ENCODE data around the gene ACVR2B.

ACVR2B gene

DNA sequence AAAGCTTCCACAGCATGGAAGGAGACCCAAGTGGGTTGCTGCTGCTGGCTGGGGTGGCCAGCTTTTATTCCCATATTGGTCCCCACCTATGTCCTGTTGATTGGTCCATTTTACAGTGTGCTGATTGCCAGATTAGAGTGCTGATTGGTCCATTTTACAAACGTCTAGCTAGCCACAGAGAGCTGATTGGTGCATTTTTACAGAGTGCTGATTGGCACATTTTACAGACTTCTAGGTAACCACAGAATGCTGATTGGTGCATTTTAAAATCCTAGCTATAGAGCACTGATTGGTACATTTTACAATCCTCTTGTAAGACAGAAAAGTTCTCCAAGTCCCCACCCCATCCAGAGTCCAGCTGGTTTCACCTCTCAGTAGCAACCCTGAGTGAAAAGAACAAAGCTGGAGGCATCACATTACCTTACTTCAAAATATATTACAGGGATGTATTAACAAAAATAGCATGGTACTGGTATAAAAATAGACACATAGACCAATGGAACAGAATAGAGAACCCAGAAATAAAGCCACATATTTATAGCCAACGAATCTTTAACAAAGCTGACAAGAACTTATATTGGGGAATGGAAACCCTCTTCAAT lies 7.5 kb upstream of the ACVR2B start:
- DNase-seq (ENCODE audit: insufficient read length, low spot score) (no peak), FAIRE-seq (no peak)
- TF ChIP-seq SPI1 (IDR thresholded peaks at IDR 0.05; ENCODE audit: low read depth, low read length) (no peak), POU2F2 (IDR thresholded peaks at IDR 0.05; ENCODE audit: low read depth, low read length) (no peak), POLR2A (IDR thresholded peaks at IDR 0.05; ENCODE audit: low read depth, low read length) (no peak), PAX5 (IDR thresholded peaks at IDR 0.05; ENCODE audit: insufficient read depth, low read length, severe bottlenecking) (no peak), POLR2AphosphoS5 (IDR thresholded peaks at IDR 0.05; ENCODE audit: low read depth, low read length) (no peak), TAF1 (IDR thresholded peaks at IDR 0.05; ENCODE audit: low read depth, low read length) (no peak)

GRCh38 chr3:38446812-38447211 lies 6.9 kb upstream of the ACVR2B start:
- no peak for FAIRE-seq
- TF ChIP-seq TAF1 (IDR thresholded peaks at IDR 0.05; ENCODE audit: low read depth, low read length) (no peak), POU2F2 (IDR thresholded peaks at IDR 0.05; ENCODE audit: low read depth, low read length) (no peak), PAX5 (IDR thresholded peaks at IDR 0.05; ENCODE audit: insufficient read depth, low read length, severe bottlenecking) (no peak), POLR2A (IDR thresholded peaks at IDR 0.05; ENCODE audit: low read depth, low read length) (no peak), SPI1 (IDR thresholded peaks at IDR 0.05; ENCODE audit: low read depth, low read length) (no peak), POLR2AphosphoS5 (IDR thresholded peaks at IDR 0.05; ENCODE audit: low read depth, low read length) (no peak)

DNA sequence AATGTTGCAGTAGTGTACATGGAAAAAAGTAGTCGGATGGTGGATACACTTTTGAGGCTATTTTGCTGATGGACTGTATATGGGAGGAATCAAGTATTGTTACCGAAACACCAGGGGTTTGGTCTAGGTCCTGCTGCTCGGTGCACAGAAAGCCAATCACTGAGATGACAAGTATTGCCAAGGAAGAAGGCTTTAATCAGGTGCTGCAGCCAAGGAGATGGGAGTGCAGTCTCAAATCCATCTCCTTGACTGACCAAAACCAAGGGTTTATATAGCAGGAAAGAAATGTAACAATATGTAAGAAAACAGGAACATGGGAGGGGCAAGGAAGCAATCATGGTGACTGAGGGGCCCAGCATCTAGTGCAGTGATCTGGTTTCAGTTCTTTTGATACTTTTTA lies 2.8 kb upstream of the ACVR2B start:
- no peak for DNase-seq (ENCODE audit: insufficient read length, low spot score)
- FAIRE-seq, result no peak
- TF ChIP-seq POLR2A (IDR thresholded peaks at IDR 0.05; ENCODE audit: low read depth, low read length) (no peak), TAF1 (IDR thresholded peaks at IDR 0.05; ENCODE audit: low read depth, low read length) (no peak), PAX5 (IDR thresholded peaks at IDR 0.05; ENCODE audit: insufficient read depth, low read length, severe bottlenecking) (no peak), POLR2AphosphoS5 (IDR thresholded peaks at IDR 0.05; ENCODE audit: low read depth, low read length) (no peak), SPI1 (IDR thresholded peaks at IDR 0.05; ENCODE audit: low read depth, low read length) (no peak), POU2F2 (IDR thresholded peaks at IDR 0.05; ENCODE audit: low read depth, low read length) (no peak)

More at GRCh38 chr3:38446812-38447211, 6.9 kb upstream of the ACVR2B start:
- no peak for DNase-seq (ENCODE audit: insufficient read length, low spot score)

DNA sequence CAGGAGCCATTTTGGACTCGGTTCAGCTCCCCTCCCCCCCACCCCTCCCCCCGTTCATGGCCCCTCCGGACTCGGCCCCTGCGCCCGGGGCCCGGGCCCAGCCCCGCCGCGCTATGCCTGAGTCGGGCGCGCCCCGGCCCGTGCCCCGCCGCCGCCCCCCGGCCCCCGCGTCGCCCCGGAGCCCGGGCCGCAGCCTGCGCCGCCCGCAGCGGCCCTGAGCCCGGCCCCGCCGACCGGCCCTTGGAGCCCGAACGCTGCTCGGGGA lies 155 bp downstream of the ACVR2B start:
- FAIRE-seq, result no peak
- TF ChIP-seq TAF1 (IDR thresholded peaks at IDR 0.05; ENCODE audit: low read depth, low read length) (no peak), PAX5 (IDR thresholded peaks at IDR 0.05; ENCODE audit: insufficient read depth, low read length, severe bottlenecking) (no peak), POLR2AphosphoS5 (IDR thresholded peaks at IDR 0.05; ENCODE audit: low read depth, low read length) (no peak), POLR2A (IDR thresholded peaks at IDR 0.05; ENCODE audit: low read depth, low read length) (no peak), SPI1 (IDR thresholded peaks at IDR 0.05; ENCODE audit: low read depth, low read length) (no peak), POU2F2 (IDR thresholded peaks at IDR 0.05; ENCODE audit: low read depth, low read length) (no peak)
- no peak for DNase-seq (ENCODE audit: insufficient read length, low spot score)

DNA sequence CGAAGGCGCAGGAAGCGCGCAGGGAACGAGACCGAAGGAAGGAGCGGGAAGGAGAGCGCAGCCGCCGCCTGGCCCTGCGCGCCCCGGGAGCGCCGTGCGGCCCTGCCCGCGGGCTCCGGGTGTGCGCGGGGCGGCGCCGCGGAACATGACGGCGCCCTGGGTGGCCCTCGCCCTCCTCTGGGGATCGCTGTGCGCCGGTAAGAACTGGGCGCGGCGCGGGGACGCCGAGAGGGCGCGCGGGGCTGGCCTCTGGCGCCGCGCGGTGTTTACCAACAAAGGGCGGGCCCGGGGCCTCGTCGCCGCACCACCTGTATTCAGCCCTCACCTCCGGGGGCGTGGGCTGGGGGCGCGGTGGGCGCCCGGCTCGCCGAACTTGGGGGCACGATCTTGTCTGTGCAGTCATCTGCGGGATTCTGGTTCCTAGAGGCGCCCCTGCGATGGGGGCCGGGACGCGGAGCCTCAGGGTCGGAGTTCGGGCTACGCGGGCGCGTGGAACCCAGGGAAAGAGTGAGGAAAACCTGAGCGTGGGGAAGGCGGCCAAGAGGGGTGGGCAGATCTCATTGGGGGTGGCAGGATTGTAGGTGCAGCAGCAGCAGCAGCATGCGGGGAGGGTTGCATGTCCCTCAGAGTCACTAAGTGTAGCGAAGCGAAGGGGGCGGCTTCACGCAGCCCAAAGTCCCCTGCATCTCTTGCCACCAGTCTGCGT lies 641 bp downstream of the ACVR2B start:
- no peak for FAIRE-seq
- DNase-seq (ENCODE audit: insufficient read length, low spot score), result peak; percentile 60
- no peak for TF ChIP-seq SPI1 (IDR thresholded peaks at IDR 0.05; ENCODE audit: low read depth, low read length)
- no peak for TF ChIP-seq PAX5 (IDR thresholded peaks at IDR 0.05; ENCODE audit: insufficient read depth, low read length, severe bottlenecking)
- TF ChIP-seq POU2F2 (IDR thresholded peaks at IDR 0.05; ENCODE audit: low read depth, low read length), result no peak
- TF ChIP-seq POLR2A (IDR thresholded peaks at IDR 0.05; ENCODE audit: low read depth, low read length), result no peak
- no peak for TF ChIP-seq TAF1 (IDR thresholded peaks at IDR 0.05; ENCODE audit: low read depth, low read length)
- TF ChIP-seq POLR2AphosphoS5 (IDR thresholded peaks at IDR 0.05; ENCODE audit: low read depth, low read length), result no peak

GRCh38 chr3:38454884-38455638 lies 1.4 kb downstream of the ACVR2B start:
- DNase-seq (ENCODE audit: insufficient read length, low spot score), result peak; percentile 46
- FAIRE-seq, result no peak
- TF ChIP-seq PAX5 (IDR thresholded peaks at IDR 0.05; ENCODE audit: insufficient read depth, low read length, severe bottlenecking), result no peak
- TF ChIP-seq POU2F2 (IDR thresholded peaks at IDR 0.05; ENCODE audit: low read depth, low read length), result no peak
- TF ChIP-seq POLR2A (IDR thresholded peaks at IDR 0.05; ENCODE audit: low read depth, low read length), result no peak
- no peak for TF ChIP-seq POLR2AphosphoS5 (IDR thresholded peaks at IDR 0.05; ENCODE audit: low read depth, low read length)
- TF ChIP-seq TAF1 (IDR thresholded peaks at IDR 0.05; ENCODE audit: low read depth, low read length), result no peak
- no peak for TF ChIP-seq SPI1 (IDR thresholded peaks at IDR 0.05; ENCODE audit: low read depth, low read length)

DNA sequence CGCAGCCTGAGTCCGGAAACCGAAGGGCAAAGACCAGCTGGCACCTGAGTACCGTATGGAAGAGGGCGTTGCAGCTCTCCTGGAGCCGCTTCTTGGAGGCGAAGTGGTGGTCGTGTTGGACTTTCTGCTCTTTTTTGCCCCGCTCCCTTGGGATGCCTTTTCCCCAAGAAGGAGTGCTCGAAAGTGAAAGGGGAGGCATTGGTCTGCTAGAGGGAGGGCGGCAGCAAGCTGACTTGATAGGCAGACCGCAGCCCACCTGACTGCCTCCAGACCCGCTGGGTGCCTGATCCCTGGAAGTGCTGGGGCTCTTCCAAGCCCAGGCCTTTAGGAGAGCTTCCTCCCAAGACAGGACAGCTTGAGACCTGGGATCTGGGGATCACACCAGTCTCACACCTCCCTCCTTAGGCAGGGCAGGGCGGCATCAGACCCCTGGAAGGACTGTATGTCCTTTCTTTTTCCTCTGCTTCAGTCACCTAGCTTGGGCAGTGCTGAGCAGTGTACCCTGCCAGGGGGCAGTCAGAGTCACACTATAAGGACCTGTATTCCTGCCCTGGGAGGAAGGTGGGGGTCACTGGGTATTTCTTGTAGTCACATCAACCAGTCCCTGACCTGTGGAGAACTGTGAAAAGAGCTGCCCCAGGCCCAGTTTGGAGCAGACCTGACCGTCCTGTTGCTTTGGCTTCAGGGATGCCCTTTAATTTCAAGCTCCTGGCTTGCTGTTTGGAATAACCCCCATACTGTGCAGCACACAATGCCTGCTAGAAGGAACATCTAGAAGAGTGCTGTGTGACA lies 2.1 kb downstream of the ACVR2B start:
- no peak for TF ChIP-seq POLR2A (IDR thresholded peaks at IDR 0.05; ENCODE audit: low read depth, low read length)
- TF ChIP-seq POU2F2 (IDR thresholded peaks at IDR 0.05; ENCODE audit: low read depth, low read length), result no peak
- TF ChIP-seq TAF1 (IDR thresholded peaks at IDR 0.05; ENCODE audit: low read depth, low read length), result no peak
- TF ChIP-seq SPI1 (IDR thresholded peaks at IDR 0.05; ENCODE audit: low read depth, low read length), result no peak
- no peak for TF ChIP-seq PAX5 (IDR thresholded peaks at IDR 0.05; ENCODE audit: insufficient read depth, low read length, severe bottlenecking)
- TF ChIP-seq POLR2AphosphoS5 (IDR thresholded peaks at IDR 0.05; ENCODE audit: low read depth, low read length), result no peak
- no peak for DNase-seq (ENCODE audit: insufficient read length, low spot score)
- FAIRE-seq, result no peak

GRCh38 chr3:38457111-38458003 lies 3.7 kb downstream of the ACVR2B start:
- TF ChIP-seq POU2F2 (IDR thresholded peaks at IDR 0.05; ENCODE audit: low read depth, low read length), result no peak
- no peak for TF ChIP-seq POLR2AphosphoS5 (IDR thresholded peaks at IDR 0.05; ENCODE audit: low read depth, low read length)
- no peak for TF ChIP-seq POLR2A (IDR thresholded peaks at IDR 0.05; ENCODE audit: low read depth, low read length)
- no peak for TF ChIP-seq SPI1 (IDR thresholded peaks at IDR 0.05; ENCODE audit: low read depth, low read length)
- no peak for TF ChIP-seq TAF1 (IDR thresholded peaks at IDR 0.05; ENCODE audit: low read depth, low read length)
- TF ChIP-seq PAX5 (IDR thresholded peaks at IDR 0.05; ENCODE audit: insufficient read depth, low read length, severe bottlenecking), result no peak
- DNase-seq (ENCODE audit: insufficient read length, low spot score), result no peak
- FAIRE-seq, result no peak
